HG02759 (cell line): ENCODE results near the gene OMP.

ENCODE experiments used
- ATAC-seq: cut with Tn5 transposase; IDR thresholded peaks from one replicate; pipeline ENCODE4 v1.9.1; 2021; ENCODE audit warnings: mild to moderate bottlenecking, moderate library complexity; ENCODE audit not compliant: unreplicated experiment

OMP gene

GRCh38 chr11:77137421-77137820, 34.8 kb downstream of the OMP start:
- ATAC-seq: no peak

- ATAC-seq: no peak
Measured at GRCh38 chr11:77138106-77138649, 35.5 kb downstream of the OMP start.

GRCh38 chr11:77139201-77139600, 36.6 kb downstream of the OMP start:
- ATAC-seq: no peak

GRCh38 chr11:77140231-77140851, 37.7 kb downstream of the OMP start:
- ATAC-seq: no peak

- no peak for ATAC-seq
Measured at GRCh38 chr11:77141034-77141433, 38.4 kb downstream of the OMP start.

- ATAC-seq: no peak
Measured at GRCh38 chr11:77141475-77141874, 38.8 kb downstream of the OMP start.

GRCh38 chr11:77142091-77142975, 39.7 kb downstream of the OMP start:
- ATAC-seq: no peak

- ATAC-seq: no peak
Measured at GRCh38 chr11:77143405-77144020, 40.9 kb downstream of the OMP start.

- ATAC-seq: no peak
Measured at GRCh38 chr11:77144196-77144856, 41.7 kb downstream of the OMP start.

- no peak for ATAC-seq
Measured at GRCh38 chr11:77144857-77145428, 42.3 kb downstream of the OMP start.

GRCh38 chr11:77146261-77147035, 43.8 kb downstream of the OMP start:
- ATAC-seq: no peak

GRCh38 chr11:77147036-77147315, 44.3 kb downstream of the OMP start:
- no peak for ATAC-seq

- no peak for ATAC-seq
Measured at GRCh38 chr11:77147668-77148321, 45.2 kb downstream of the OMP start.

- no peak for ATAC-seq
Measured at GRCh38 chr11:77148963-77149715, 46.5 kb downstream of the OMP start.

GRCh38 chr11:77149716-77150392, 47.2 kb downstream of the OMP start:
- no peak for ATAC-seq

- ATAC-seq: no peak
Measured at GRCh38 chr11:77150836-77151235, 48.2 kb downstream of the OMP start.

GRCh38 chr11:77151804-77152509, 49.3 kb downstream of the OMP start:
- no peak for ATAC-seq

GRCh38 chr11:77152846-77153245, 50.2 kb downstream of the OMP start:
- ATAC-seq: no peak
